Activated CD4-positive, alpha-beta memory T cell treated with anti-CD3 and anti-CD28 coated beads, Interleukin-2, amount 10 ng/mL, durations not matched to agents 7 days and 5 days (primary cell): ENCODE measurements around the gene AHCYL1. TPM values are rescaled to one million over a fixed set of nuclear protein-coding genes. Genes with fewer than 3 reads are reported as not detected.

Experiments
- CTCF ChIA-PET: fragments of 350-600 bp; sonication (Branson Sonifier 250); formaldehyde crosslinking; loops from one replicate; lab custom pipeline; 2021; ENCODE audit warnings: antibody characterized with exemption, inconsistent platforms; lab: Charles Lee
- POLR2A ChIA-PET: fragments of 350-600 bp; sonication (Branson Sonifier 250); formaldehyde crosslinking; loops from one replicate; lab custom pipeline; 2021; ENCODE audit warnings: antibody characterized with exemption; lab: Charles Lee
- DNase-seq: peaks from one replicate; pipeline ENCODE4 v3.0.0-alpha.2; 2020
- H3K27ac Mint-ChIP-seq: one replicate; pipeline ENCODE4 v1.8.0; 2021; ENCODE audit warnings: mild to moderate bottlenecking, mixed read lengths
- H3K27me3 Mint-ChIP-seq: one replicate; pipeline ENCODE4 v1.8.0; 2021; ENCODE audit warnings: mixed read lengths
- H3K36me3 Mint-ChIP-seq: one replicate; pipeline ENCODE4 v1.8.0; 2021; ENCODE audit warnings: low read depth, mixed read lengths
- H3K4me1 Mint-ChIP-seq: one replicate; pipeline ENCODE4 v1.8.0; 2021; ENCODE audit warnings: mixed read lengths
- H3K4me3 Mint-ChIP-seq: one replicate; pipeline ENCODE4 v1.8.0; 2021; ENCODE audit warnings: mild to moderate bottlenecking, mixed read lengths
- H3K9me3 Mint-ChIP-seq: one replicate; pipeline ENCODE4 v1.8.0; 2021; ENCODE audit warnings: mixed read lengths
- total RNA-seq, 2 experiments: library from RNA; stranded (reverse); gene quantifications; one replicate each; pipeline ENCODE4 v1.2.3, GENCODE V29; 2021

Gene AHCYL1
- total RNA-seq, 2 experiments from 2014 or later: 56.5 to 57.0 TPM

DNA sequence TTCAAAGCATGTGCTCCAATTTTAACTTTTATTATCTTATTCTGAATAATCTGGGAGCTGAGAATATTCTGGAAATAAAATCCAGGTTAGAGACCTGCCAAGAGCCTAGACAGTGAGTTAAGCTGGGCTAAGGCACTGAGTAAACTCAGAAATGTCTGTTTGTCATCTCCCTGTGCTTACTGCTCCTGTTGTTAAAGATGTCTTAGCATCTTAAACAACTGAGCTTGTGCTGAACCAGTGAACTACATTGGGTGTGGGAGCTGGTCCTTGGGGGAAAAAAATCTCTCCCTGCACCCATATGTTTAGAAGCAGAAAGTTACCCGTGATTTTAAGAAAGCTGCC lies 25.0 kb upstream of the AHCYL1 start:
- Mint-ChIP-seq H3K4me3 (no peak overlapping the region), H3K4me1 (no peaks in the 10 kb centered on the region), H3K27me3 (peaks cover 25% of the 10 kb centered on the region), H3K36me3 (no peaks in the 10 kb centered on the region), H3K9me3 (no peaks in the 10 kb centered on the region), H3K27ac (no peak overlapping the region)
- ChIA-PET CTCF (interaction anchor here (0.6 to 1.3 kb wide), 4 partner anchors 13 to 169 kb away, joined by 3 to 5 read pairs (median 4); partner anchors contain the start of gene AHCYL1), POLR2A (interaction anchor here (0.8 kb wide), 1 partner anchor 18 kb away, joined by 3 read pairs; no protein-coding TSS in a partner anchor)
- no peak for DNase-seq

DNA sequence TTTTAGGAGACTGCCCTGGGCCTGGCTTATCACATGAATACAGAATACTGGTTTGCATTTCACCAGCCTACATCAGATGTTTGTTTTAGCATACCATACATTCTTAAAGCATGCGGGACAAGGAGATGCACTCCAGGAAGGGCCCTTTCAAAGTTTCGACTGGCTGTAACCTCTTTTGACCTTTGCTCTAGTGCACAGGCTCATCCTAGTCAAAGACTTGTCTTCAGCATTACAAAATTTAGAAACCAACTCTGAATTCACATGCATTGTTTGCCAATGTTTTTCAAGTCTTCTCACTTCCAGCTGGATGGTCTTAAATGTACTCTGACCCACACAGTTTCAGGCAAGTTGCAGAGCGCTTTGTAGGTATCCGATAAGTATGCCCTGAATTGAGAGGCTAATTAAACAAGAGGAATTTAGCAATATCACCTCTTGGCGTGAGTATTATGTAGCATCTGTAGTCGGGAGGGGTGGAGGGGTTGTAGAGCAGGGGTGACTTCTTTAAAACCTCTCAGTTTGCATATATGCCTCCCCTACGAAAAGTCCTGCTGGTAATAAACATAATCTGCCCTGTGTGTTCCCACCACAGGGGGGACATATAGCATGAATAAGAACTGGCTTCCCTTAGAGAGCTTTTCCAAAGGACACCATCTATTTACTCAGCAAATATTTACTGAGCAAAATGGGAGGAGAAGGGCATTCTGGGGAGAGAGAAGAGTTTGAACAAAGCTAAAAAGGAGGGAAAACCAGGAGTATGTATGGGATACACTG lies 24.4 kb upstream of the AHCYL1 start:
- no peak for DNase-seq
- Mint-ChIP-seq H3K27ac (no peak overlapping the region), H3K4me1 (no peaks in the 10 kb centered on the region), H3K4me3 (no peak overlapping the region), H3K36me3 (no peaks in the 10 kb centered on the region), H3K9me3 (no peaks in the 10 kb centered on the region), H3K27me3 (peaks cover 28% of the 10 kb centered on the region)
- CTCF ChIA-PET: interaction anchor here (0.6 to 1.3 kb wide), 3 partner anchors 14 to 169 kb away, joined by 3 to 4 read pairs (median 3); partner anchors contain the start of gene AHCYL1
- POLR2A ChIA-PET: interaction anchor here (0.8 kb wide), 1 partner anchor 17 kb away, joined by 3 read pairs; no protein-coding TSS in a partner anchor

GRCh38 chr1:109960745-109961094 lies 23.8 kb upstream of the AHCYL1 start:
- ChIA-PET CTCF (interaction anchor here (0.6 kb wide), 1 partner anchor 181 kb away, joined by 3 read pairs; no protein-coding TSS in a partner anchor), POLR2A (no interaction called here)
- Mint-ChIP-seq H3K9me3 (no peaks in the 10 kb centered on the region), H3K27ac (no peak overlapping the region), H3K4me3 (no peak overlapping the region), H3K4me1 (no peaks in the 10 kb centered on the region), H3K36me3 (no peaks in the 10 kb centered on the region), H3K27me3 (peaks cover 31% of the 10 kb centered on the region)
- no peak for DNase-seq

DNA sequence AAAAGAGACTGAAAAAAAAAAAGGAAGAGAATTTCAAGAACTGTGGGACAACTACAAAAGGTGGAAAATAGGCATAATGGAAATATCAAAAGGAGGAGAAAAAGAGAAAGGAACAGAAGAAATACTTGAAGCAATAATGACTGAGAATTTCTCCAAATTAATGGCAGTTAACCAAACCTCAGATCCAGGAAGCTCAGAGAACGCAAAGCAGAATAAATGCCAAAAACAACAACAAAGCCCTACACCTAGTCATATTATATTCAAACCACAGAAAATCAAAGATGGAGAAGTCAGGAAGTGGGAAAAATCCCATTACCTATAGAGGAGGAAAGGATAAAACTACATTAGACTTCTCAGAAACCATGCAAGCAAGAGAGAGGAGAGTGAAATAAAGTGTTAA lies 20.7 kb upstream of the AHCYL1 start:
- Mint-ChIP-seq H3K4me1 (no peaks in the 10 kb centered on the region), H3K27me3 (peaks cover 25% of the 10 kb centered on the region), H3K4me3 (no peak overlapping the region), H3K27ac (no peak overlapping the region), H3K36me3 (no peaks in the 10 kb centered on the region), H3K9me3 (no peaks in the 10 kb centered on the region)
- CTCF ChIA-PET: no interaction called here
- no peak for DNase-seq
- POLR2A ChIA-PET: no interaction called here

DNA sequence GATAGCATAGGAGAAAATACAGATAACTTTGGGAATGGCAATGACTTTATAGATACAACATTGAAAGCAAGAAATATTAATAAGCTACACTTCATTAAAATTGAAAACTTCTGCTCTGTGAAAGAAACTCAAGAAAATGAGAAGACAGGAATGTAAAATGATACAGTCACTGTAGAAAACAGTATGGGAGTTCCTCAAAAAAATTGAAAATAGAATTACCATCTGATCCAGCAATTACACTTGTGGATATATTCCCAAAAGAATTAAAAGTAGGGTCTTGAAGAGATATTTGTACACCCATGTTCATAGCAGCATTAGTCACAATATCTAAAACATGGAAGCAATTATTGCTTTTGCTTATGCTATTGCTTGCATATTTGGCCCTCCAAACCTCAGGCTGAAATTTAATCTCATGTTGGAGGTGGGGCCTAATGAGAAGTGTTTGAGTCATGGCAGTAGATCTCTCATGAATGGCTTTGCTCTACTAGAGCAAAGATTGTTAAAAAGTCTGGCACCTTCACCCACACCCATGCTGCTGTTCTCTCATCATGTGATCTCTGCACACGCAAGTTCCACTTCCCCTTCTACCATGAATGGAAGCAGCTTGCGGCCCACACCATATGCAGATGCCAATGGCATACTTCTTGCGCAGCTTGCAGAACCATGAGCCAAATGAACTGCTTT lies 15.3 kb upstream of the AHCYL1 start:
- H3K27ac Mint-ChIP-seq: no peak overlapping the region
- H3K4me3 Mint-ChIP-seq: no peak overlapping the region
- DNase-seq: no peak
- ChIA-PET CTCF (interaction anchor here (1.4 kb wide), 1 partner anchor 179 kb away, joined by 4 read pairs; no protein-coding TSS in a partner anchor), POLR2A (no interaction called here)
- H3K4me1 Mint-ChIP-seq: no peaks in the 10 kb centered on the region
- peaks cover 33% of the 10 kb centered on the region for H3K27me3 Mint-ChIP-seq
- no peaks in the 10 kb centered on the region for H3K9me3 Mint-ChIP-seq
- no peaks in the 10 kb centered on the region for H3K36me3 Mint-ChIP-seq

DNA sequence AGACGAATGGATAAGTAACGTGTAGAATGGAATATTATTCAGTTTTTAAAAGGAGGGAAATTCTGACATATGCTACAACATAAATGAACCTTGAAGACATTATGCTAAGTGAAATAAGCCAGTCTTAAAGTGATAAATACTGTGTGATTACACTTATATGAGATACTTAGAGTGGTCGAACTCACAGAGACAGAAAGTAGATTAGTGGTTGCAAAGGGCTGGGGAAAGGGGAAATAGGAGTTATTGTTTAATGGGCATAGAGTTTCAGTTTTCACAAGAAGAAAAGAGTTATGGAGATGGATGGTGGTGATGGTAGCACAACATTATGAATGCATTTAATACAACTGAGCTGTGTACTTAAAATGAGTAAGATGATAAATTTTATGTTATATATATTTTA lies 14.7 kb upstream of the AHCYL1 start:
- Mint-ChIP-seq H3K9me3 (no peaks in the 10 kb centered on the region), H3K36me3 (no peaks in the 10 kb centered on the region), H3K4me1 (no peaks in the 10 kb centered on the region), H3K27ac (no peak overlapping the region), H3K4me3 (no peak overlapping the region), H3K27me3 (peaks cover 34% of the 10 kb centered on the region)
- DNase-seq: no peak
- ChIA-PET POLR2A (no interaction called here), CTCF (interaction anchor here (1.4 kb wide), 1 partner anchor 179 kb away, joined by 4 read pairs; no protein-coding TSS in a partner anchor)

DNA sequence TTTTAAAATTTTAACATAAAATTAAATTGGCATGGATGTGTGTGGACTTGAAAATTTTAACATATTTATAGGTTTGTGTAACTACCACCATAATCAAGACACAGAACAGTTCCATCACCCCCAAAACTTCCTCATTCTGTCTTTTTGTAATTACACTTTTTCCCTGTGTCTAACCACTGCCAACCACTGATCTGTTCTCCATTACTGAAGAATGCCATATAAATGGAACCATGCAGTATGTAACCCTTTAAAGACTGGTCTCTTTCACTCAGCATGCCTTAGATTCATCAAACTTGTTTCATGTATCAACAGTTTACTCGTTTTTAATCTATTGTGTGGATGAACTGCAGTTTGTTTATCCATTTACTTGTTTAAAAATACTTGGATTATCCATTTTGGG lies 13.0 kb upstream of the AHCYL1 start:
- no peaks in the 10 kb centered on the region for H3K4me1 Mint-ChIP-seq
- H3K4me3 Mint-ChIP-seq: no peak overlapping the region
- peaks cover 28% of the 10 kb centered on the region for H3K27me3 Mint-ChIP-seq
- no peak for DNase-seq
- ChIA-PET CTCF (interaction anchor here (1.3 to 2.6 kb wide), 2 partner anchors 13 to 195 kb away, joined by 5 to 11 read pairs; partner anchors contain the start of gene AHCYL1), POLR2A (no interaction called here)
- no peaks in the 10 kb centered on the region for H3K9me3 Mint-ChIP-seq
- H3K36me3 Mint-ChIP-seq: no peaks in the 10 kb centered on the region
- H3K27ac Mint-ChIP-seq: no peak overlapping the region

DNA sequence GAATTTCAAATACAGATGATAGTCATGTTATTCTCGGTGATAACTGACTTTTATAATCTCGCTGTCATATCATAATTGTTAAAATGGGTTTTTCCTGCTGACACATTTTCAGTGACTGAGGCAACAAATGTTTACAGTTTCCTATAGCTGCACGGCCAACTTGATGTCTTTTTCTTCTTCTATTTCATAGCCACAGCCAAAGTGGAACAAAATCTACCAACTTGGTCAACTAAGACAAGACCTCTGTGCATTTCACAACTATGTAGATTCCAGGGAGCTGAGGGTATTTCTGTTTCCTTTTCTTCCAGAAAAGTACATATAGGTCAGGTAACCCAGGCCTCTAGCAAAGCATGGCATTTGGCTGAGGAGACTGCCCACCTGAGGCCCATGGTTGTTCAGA lies 10.4 kb upstream of the AHCYL1 start:
- Mint-ChIP-seq H3K4me3 (no peak overlapping the region), H3K4me1 (no peaks in the 10 kb centered on the region), H3K36me3 (no peaks in the 10 kb centered on the region), H3K27ac (no peak overlapping the region), H3K9me3 (no peaks in the 10 kb centered on the region), H3K27me3 (peaks cover 27% of the 10 kb centered on the region)
- POLR2A ChIA-PET: no interaction called here
- DNase-seq: no peak
- CTCF ChIA-PET: interaction anchor here (2.6 kb wide), 1 partner anchor 11 kb away, joined by 11 read pairs; the partner anchor contains the start of gene AHCYL1

DNA sequence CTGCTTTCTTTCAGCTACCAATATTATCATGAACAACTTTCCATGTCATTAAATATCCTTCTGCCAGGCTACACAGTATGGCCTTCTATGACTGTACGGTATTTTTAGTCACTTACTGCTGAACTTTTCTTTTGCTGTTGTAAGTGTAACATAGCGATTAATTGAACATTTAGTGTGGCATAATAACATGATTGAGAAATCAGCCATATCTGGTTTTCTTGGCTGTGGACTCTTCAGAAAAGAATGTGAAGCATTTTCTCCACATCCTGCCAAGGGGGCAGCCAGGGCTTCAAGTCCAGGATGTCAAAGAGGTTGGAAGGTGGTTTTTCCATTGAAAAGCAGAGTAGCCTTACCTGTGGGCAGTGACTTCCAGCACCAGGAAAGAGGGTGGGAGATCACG lies 8.8 kb upstream of the AHCYL1 start:
- POLR2A ChIA-PET: interaction anchor here (1.0 to 1.1 kb wide), 2 partner anchors 10 to 47 kb away, joined by 3 read pairs; no protein-coding TSS in a partner anchor
- H3K9me3 Mint-ChIP-seq: no peaks in the 10 kb centered on the region
- no peak for DNase-seq
- H3K27ac Mint-ChIP-seq: no peak overlapping the region
- no peaks in the 10 kb centered on the region for H3K4me1 Mint-ChIP-seq
- H3K36me3 Mint-ChIP-seq: no peaks in the 10 kb centered on the region
- CTCF ChIA-PET: interaction anchor here (1.0 to 14.6 kb wide), 2 partner anchors 9 to 194 kb away, joined by 4 to 655 read pairs; partner anchors contain the start of gene AHCYL1
- peaks cover 24% of the 10 kb centered on the region for H3K27me3 Mint-ChIP-seq
- H3K4me3 Mint-ChIP-seq: no peak overlapping the region

DNA sequence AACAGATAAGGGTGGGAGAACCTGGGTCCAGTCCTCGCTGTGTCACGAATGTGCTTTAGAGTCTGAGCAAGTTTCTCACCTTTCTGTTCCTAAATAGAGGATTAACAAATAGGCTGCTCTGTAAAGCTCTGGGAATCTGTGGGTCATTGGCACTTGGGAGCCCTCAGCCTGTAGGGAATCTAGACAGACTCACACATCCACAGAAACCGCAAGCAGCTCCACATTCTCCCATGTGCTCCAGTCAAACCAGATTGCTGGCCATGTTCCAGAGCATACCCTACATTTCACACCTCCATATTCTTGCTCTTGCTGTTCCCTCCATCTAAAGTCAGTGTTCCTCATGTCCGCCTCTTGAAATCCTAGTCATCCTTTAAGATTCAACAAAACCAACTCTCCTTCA lies 7.8 kb upstream of the AHCYL1 start:
- ChIA-PET POLR2A (interaction anchor here (1.0 kb wide), 1 partner anchor 9 kb away, joined by 3 read pairs; no protein-coding TSS in a partner anchor), CTCF (interaction anchor here (14.6 kb wide), 1 partner anchor 195 kb away, joined by 655 read pairs; no protein-coding TSS in a partner anchor)
- Mint-ChIP-seq H3K4me1 (no peaks in the 10 kb centered on the region), H3K9me3 (no peaks in the 10 kb centered on the region), H3K27me3 (peaks cover 18% of the 10 kb centered on the region), H3K27ac (no peak overlapping the region), H3K36me3 (no peaks in the 10 kb centered on the region), H3K4me3 (no peak overlapping the region)
- DNase-seq: no peak

GRCh38 chr1:109977225-109977624 lies 7.3 kb upstream of the AHCYL1 start:
- POLR2A ChIA-PET: interaction anchor here (1.0 kb wide), 1 partner anchor 18 kb away, joined by 3 read pairs; no protein-coding TSS in a partner anchor
- no peaks in the 10 kb centered on the region for H3K4me1 Mint-ChIP-seq
- DNase-seq: no peak
- H3K36me3 Mint-ChIP-seq: no peaks in the 10 kb centered on the region
- no peak overlapping the region for H3K27ac Mint-ChIP-seq
- no peak overlapping the region for H3K4me3 Mint-ChIP-seq
- CTCF ChIA-PET: interaction anchor here (0.6 to 14.6 kb wide), 3 partner anchors 31 to 332 kb away, joined by 3 to 655 read pairs (median 3); no protein-coding TSS in a partner anchor
- peaks cover 17% of the 10 kb centered on the region for H3K27me3 Mint-ChIP-seq
- no peaks in the 10 kb centered on the region for H3K9me3 Mint-ChIP-seq

GRCh38 chr1:109977657-109978378 lies 6.7 kb upstream of the AHCYL1 start:
- POLR2A ChIA-PET: interaction anchor here (1.0 kb wide), 1 partner anchor 18 kb away, joined by 3 read pairs; no protein-coding TSS in a partner anchor
- no peak overlapping the region for H3K27ac Mint-ChIP-seq
- no peaks in the 10 kb centered on the region for H3K9me3 Mint-ChIP-seq

More at GRCh38 chr1:109977657-109978378, 6.7 kb upstream of the AHCYL1 start:
- Mint-ChIP-seq H3K4me3 (no peak overlapping the region), H3K36me3 (no peaks in the 10 kb centered on the region), H3K27me3 (peaks cover 14% of the 10 kb centered on the region), H3K4me1 (no peaks in the 10 kb centered on the region)
- no peak for DNase-seq
- CTCF ChIA-PET: interaction anchor here (0.6 to 14.6 kb wide), 3 partner anchors 30 to 333 kb away, joined by 3 to 655 read pairs (median 3); no protein-coding TSS in a partner anchor
